Kidney tubule cell (primary cell): Measurements from ENCODE around the gene CAPN3.
"Not testable (repeated sequence)": the region's sequence is repeated elsewhere in the genome, so short reads cannot be mapped to it uniquely, and the experiment has no call there.

ENCODE experiments used
- DNase-seq: peaks from one replicate; pipeline ENCODE4 v3.0.0-alpha.2; 2018; ENCODE audit warnings: low spot score

Gene CAPN3

DNA sequence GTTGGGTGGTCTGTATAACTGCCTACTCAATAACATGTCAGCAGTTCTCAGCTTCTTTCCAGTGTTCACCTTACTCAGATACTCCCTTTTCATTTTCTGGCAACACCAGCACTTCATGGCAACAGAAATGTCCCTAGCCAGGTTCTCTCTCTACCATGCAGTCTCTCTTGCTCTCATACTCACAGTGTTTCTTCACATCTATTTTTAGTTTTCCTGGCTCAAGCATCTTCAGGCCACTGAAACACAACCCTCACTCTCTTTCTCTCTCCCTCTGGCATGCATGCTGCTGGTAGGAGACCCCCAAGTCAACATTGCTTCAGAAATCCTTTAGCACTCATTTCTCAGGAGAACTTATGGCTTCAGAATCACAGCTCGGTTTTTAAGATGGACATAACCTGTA, at the start of gene CAPN3:
CAPN3 (plus strand) TSS at position 253 of the 400 bp plus-strand sequence. CDS start 305 bp downstream, outside the sequence.
- DNase-seq: no peak

DNA sequence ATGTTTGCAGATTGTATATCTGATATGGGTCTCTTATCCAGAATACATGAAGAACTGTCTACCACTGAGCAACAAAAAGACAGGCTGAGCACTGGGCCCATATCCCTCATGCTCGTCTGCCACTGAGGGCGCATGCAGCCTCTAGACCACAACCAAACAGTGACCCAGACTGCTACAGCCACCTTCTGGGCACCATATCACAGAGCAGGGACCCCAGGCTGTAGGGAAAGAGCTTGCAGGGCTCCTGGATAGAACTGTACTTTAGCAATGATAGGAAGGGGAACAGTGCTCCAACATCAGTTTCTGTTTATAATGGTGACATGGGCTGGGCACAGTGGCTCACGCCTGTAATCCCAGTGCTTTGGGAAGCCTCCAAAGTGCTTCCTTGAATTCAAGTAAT, 45.8 kb upstream of the CAPN3 start:
- DNase-seq: no peak

DNA sequence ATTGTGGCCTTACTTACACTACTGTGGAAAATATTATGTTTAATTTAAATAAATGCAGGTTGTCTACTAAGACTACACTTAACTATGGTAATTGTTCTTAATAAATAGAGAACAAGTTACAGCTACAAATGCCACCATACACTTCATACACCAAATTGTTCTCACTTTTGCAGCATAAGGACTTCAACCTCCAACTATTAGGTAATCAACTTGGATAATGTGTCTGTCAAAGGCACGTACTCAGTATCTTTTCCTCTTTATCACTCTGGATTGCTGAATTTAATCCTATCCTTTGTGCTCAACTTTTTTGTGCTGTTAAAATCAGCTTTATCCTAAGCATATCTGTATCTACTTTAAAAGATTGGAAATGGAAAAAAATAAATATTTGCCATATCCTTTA, 44.5 kb upstream of the CAPN3 start:
- DNase-seq: no peak

DNA sequence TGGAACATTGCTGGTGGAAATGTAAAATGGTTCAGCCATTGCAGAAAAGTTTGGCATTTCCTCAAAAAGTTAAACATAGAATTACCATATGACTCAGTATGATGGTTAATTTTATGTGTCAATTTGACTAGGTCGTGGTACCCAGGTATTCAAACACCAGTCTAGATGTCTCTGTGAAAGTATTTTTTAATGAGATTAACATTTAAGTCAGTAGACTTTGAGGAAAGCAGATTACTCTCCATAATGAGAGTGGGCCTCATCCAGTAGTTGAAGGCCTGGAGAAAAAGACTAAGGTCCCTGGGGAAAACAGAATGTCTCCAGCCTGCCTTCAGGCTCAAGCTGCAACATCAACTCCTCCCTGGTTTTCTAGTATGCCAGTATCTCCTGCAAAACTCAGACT, 43.8 kb upstream of the CAPN3 start:
- DNase-seq: no peak

DNA sequence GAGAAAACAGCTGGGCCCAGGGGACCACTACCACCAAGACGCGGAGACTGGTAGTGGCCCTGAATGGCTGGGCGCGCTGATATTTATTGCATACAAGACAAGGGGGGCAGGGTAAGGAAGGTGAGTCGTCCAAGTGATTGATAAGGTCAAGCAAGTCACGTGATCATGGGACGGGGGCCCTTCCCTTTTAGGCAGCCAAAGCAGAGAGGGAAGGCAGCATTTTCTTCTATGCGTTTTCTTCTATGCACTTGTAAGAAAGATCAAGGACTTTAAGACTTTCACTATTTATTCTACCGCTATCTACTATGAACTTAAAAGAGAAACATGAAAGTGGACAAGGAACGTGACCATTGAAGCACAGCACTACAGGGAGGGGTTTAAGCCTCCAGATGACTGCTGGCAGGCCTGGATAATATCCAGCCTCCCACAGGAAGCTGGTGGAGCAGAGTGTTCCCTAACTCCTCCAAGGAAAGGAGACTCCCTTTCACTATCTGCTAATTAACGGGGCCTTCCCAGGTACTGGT, 43.0 kb upstream of the CAPN3 start:
- DNase-seq: not testable (repeated sequence)

DNA sequence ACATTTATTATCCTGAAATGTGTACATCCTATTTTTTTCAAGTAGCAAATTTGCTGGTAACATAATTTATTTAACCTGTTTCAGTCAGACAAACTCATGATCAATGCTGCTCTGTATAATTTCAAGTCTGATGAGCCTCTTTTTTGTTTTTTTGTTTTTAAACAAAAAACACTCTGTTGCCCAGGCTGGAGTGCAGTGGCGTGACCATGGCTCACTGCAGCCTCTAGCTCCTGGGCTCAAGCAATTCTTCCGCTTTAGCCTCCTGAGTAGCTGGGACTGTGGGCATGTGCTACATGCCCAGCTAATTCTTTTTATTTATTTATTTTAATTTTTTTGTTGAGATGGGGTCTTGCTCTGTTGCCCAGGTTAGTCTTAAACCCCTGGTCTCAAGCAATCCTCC, 40.1 kb upstream of the CAPN3 start:
- no peak for DNase-seq

DNA sequence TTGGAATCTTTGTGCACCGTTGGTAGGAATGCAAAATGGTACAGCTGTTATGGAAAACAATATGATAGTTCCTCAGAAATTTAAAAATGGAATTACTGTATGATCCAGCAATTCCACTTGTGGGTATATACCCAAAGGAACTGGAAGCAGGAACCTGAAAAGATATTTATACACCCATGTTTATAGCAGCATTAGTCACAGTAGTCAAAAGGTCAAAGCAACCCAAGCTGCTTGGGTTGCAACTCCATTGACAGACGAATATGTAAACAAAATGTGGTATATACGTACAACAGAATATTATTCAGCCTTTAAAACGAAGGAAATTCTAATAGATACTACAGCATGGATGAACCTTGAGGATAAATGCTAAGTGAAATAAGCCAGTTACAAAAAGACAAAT, 35.0 kb upstream of the CAPN3 start:
- DNase-seq: no peak

DNA sequence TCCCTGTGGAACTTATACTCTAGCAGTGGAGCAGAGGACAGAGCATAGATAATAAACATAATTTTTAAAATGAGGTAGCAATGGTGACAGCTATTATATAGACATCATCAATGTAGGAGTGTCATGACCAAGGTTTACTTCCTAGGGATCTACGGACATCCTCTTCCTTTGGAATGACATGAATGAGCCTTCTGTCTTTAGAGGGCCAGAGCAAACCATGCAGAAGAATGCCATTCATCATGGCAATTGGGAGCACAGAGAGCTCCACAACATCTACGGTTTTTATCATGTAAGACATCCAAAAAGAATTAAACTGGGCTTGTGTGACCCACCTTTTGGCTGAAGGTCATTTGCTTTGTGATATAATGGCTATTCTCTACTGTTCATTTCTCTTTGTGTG, 30.1 kb upstream of the CAPN3 start:
- no peak for DNase-seq

DNA sequence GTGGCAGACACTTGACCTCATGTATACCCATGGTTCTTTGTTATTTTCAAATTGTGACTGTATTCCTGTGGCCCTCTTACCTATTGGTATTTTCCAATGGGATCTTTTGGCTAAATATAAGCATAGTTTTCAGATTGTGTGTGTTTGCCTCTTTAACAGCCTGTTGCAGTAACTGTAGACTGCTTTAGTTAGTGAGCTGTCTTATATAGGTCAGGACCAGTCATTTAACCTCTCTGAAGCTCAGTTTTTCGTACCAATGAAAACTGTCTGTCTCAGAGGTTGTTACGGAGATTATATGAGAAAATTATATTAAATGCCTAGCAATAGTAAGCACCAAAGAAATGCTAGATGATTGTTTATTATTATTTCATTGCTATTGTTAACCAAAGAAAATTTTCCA, 29.3 kb upstream of the CAPN3 start:
- no peak for DNase-seq

DNA sequence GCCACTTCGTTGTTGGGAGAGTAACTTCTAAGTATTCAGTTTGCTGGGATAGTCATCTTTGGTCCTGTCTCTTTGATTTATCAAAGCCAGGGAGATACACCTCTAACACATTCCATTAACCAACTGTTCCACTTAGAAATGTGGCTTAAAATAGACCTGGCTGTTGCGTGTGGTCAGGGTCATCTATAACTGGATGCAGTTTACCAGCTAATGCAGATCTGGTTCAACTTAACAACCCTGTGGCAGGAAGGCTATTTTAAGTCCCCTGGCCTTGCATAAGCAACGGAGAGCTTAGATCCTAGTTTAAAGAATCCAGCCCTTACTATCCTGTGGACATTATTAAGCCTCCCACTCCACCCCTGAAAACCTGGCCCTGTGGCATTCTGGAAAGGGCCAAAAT, 28.1 kb upstream of the CAPN3 start:
- DNase-seq: no peak

DNA sequence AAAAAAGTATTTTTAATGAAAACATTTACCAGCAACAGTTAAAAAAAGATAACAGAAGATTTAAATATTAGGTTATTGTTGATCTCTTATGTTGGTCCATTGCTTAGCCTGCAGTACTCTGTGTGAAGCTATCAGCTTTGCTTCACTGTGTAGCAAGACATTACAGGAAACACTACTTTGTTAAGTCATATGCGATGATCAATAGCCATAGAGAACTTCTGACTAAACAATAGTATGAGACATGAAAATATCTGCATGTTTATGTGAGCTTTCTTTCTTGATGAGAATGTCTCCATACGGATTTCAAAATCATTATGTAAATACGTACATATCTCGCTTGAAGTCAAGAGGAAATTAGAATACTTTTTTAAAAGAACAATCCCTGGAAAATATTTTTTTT, 27.0 kb upstream of the CAPN3 start:
- DNase-seq: peak; percentile 6

DNA sequence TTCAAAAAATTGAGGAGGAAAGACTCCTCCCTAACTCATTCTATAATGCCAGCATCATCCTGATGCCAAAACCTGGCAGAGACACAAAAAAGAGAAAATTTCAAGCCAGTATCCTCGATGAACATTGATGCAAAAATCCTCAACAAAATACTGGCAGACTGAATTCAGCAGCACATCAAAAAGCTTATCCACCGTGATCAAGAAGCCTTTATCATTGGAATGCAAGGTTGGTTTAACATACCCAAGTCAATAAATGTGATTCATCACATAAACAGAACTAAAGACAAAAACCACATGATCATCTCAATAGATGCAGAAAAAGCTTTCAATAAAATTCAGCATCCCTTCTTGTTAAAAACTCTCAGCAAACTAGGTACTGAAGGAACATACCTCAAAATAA, 24.2 kb upstream of the CAPN3 start:
- no peak for DNase-seq

DNA sequence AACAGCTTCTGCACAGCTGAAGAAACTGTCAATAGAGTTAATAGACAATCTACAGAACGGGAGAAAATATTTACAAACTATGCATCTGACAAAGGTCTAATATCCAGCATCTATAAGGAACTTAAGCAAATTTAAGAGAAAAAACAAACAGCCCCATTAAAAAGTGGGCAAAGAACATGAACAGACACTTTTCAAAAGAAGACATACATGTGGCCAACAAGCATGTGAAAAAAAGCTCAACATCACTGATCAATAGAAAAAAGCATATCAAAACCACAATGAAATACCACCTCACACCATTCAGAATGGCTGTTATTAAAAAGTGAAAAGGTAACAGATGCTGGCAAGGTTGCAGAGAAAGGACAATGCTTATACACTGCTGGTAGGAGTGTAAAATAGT, 22.7 kb upstream of the CAPN3 start:
- not testable (repeated sequence) for DNase-seq

DNA sequence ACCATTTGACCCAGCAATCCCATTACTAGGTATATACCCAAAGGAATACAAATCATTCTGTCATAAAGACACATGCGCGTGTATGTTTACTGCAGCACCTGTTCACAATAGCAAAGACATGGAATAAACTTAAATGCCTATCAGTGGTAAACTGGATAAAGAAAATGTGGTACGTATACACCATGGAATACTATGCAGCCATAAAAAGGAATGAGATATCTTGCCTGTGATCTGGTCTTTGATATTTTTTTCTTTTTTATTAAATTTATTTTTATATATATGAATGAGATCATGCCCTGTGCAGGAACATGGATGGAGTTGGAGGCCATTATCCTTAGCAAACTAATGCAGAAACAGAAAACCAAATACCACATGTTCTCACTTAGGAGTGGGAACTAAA, 22.2 kb upstream of the CAPN3 start:
- not testable (repeated sequence) for DNase-seq

DNA sequence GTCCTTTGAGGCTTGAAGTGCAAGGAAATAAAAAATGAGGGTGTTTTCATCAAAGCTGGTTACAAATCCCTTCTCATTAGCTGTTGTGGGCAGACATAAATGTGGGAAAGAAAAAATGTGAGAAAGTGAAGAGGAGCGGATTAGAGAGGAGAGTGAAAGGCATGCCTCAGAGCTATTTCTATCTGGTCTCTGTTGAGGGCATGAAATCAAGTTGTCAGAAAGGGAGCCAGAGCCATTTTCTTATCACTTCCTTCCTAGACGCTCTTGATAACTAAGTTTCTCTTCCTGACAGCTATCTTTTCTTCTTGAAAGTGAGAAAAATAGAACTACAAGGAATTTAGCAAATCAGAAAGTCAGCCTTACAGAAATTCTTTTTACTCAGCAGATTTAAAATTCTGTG, 20.8 kb upstream of the CAPN3 start:
- no peak for DNase-seq

DNA sequence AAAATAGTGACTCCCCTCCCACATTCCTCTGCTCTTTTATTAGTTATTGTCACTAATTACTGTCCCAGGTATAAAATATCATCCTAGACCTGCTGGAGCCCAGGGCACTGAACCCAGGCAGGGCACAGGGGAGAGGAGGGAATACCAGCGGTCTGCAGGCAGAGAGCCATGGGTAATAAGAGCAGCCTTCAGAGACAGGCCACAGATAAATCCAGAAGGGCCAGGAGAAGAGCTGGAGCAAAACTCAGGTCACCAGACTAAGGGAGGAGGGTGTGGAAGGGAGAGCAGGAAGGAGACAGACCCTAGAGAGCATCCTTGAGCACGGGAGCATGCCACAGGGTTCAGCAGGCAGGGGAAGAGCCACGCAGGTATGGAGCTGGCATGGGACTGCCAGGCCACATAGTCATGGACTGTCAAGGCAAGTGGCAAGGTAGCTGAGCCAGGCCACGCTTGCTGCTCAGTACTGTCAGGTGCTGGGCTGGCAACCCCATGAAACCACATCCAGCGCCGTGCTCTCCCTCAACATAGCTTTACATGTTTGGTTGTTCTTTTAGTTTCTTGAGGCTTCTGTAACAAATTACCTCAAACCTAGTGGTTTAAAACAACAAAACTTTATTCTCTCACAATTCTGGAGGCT, 15.6 kb upstream of the CAPN3 start:
- no peak for DNase-seq

DNA sequence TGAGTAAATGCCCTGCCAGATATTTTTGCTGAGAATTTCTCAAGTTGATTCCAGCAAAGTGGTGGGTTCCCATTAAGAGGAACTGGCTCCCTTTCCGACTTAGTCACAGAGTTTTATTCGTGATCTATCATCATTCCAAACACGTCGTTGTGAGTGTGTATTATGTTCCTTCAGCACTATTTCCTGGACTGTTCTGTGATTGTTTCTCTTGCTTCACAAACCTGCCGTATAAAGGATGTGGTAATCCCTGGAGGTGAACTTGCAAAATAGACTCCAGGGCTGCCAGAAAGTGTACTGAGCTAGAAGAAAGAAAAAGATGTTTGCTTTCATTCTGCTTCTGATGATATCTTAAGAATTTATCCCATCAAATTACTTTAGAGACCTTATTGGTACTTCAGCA, 14.5 kb upstream of the CAPN3 start:
- peak; percentile 45 for DNase-seq

DNA sequence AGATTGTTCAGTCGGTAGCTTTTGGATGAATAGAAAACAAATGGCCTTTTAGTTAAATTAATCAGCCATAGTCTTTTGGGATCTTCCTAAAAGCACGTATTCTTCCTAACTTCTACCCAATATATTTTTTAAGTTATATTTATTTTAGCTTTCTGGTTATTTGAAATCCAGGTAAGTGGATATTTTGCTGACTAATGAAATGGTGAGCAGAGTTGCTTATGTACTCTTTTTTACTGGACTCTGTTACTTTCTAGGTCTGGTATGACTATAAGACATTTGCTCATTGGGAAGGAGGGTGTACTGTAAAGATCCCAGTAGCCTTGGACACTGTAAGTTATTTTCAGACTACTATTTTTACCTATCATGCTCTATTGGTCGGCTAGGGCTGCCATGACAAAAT, 13.8 kb upstream of the CAPN3 start:
- no peak for DNase-seq

DNA sequence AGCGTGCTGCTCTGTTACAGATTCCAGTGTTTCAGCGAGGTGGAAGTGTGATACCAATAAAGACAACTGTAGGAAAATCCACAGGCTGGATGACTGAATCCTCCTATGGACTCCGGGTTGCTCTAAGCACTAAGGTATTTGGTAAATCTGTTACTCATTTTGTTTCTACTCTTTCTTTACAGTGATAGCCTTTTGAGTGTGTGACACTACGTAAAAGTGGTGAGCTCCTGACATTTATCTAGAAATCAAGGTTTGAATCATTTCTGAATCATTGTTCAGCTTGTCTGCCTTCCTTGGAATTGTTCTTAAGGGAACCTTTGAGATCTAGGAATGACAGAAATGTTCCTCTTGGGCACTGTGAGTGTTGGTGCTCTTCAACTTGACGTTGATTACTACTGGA, 11.2 kb upstream of the CAPN3 start:
- peak; percentile 53 for DNase-seq

DNA sequence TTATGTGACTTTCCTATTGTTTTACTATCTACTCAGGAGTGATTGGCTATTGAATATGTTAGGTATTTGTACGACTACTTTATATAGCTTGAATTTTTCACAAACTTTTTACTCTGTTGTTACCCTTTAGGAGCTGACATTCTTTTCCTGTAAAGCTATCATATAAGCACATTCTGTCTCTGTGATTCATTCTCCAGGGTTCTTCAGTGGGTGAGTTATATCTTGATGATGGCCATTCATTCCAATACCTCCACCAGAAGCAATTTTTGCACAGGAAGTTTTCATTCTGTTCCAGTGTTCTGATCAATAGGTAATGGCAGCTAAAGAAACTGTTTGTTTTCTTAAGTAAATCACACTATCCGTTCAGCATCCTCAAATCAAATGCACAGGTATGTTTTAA, 10.1 kb upstream of the CAPN3 start:
- DNase-seq: peak; percentile 25

DNA sequence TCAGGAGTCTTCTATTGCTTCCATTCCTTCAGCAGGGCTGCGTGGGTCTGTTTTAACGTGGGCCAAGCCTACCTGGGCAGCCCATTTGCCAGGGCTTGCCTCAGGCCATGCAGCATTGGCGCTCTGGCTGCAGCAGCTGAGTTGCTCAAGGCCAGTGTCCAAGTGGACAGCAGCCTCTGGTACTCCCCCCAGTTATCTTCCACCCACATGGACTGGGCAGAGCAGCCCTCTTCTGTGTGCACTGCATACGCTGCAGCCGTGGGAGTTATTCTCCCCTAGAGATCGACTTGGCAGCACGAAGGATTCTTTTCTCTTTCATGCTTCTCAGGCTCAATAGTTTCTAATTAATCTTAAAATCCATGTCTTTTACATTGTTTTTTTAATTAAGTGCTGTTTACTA, 6.9 kb upstream of the CAPN3 start:
- no peak for DNase-seq

DNA sequence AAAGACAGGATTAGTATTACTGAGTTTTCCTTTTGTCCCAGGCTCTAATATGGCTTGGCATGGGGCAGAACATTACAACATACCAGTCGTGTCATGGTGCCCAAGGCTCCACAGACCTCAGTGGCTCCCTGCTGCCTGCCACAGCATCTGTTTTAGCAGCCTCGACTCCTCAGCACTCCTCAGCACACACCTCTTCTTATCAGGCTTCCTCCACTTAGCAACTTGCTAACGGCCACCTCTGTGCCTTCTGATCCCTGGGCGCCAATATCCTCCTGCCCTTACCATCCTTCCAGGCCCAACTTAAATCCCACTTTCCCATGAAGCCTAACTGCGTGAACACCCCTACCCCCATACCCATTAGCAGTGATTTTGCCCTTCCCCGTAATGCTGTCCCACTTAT, 6.2 kb upstream of the CAPN3 start:
- DNase-seq: no peak

DNA sequence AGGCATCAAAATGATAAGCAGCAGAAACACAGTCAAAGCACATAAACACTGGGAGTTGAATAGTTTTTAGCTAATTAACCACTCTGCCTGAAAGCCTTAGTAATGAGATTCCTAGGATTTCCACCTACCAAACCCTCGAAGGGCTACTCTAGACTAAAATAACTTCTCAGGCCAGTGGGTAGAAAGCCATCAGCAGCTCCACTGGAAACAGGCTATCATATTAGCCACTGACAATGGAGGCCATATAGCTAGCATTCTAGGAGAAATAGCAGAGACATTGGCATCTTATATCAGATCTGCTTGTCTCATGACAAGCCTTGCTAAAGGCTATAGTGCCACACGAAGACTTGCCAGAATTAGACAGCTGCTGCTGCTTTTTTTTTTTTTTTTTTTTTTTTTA, 4.5 kb upstream of the CAPN3 start:
- DNase-seq: no peak

DNA sequence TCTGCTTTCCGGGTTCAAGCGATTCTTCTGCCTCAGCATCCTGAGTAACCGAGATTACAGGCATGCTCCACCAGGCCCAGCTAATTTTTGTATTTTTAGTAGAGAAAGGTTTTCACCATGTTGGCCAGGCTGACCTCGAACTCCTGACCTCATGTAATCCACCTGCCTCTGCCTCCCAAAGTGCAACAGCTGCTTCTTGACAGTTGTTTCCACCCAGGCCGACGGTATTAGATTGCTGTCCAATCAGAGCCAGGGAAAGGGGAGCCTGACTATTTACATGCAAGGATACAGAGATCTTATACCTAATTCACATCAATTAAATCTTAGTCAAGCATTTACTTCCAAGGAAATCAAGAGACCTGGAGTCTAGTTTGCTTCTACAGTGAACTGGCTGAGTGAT, 4.0 kb upstream of the CAPN3 start:
- DNase-seq: no peak

DNA sequence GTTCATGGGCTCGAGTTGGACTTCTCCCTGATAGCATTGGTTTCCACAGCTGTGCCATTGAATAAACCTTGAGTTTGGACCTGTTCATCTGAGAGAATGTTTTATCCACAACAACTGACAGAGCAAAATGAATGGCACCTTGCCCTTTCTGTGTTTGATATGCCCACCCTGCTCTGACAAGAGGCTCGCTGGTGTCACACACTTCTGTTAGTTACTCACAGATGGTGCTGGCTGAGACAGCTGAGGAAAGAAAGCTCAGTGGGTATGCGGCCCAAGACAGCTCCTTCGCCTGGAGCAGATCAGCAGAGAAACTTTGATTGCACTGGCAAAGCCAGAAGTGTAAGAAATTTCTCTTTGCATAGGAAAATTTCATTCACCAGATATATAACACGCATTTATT, 2.5 kb upstream of the CAPN3 start:
- DNase-seq: no peak
